GM19023 (cell line): ENCODE data around the gene ARMC2.
"Not testable (repeated sequence)": the region's sequence is repeated elsewhere in the genome, so short reads cannot be mapped to it uniquely, and the experiment has no call there.

Experiments
- ATAC-seq: cut with Tn5 transposase; IDR thresholded peaks from one replicate; pipeline ENCODE4 v1.9.1; 2021; ENCODE audit warnings: mild to moderate bottlenecking, moderate library complexity; ENCODE audit not compliant: unreplicated experiment

Gene ARMC2

GRCh38 chr6:108831104-108831503 lies 17.1 kb upstream of the ARMC2 start:
- no peak for ATAC-seq

- ATAC-seq: no peak
These were observed 15.5 kb upstream of the ARMC2 start for GRCh38 chr6:108832738-108833137.

GRCh38 chr6:108835218-108835850 lies 12.9 kb upstream of the ARMC2 start:
- ATAC-seq: no peak

- ATAC-seq: no peak
These were observed 12.2 kb upstream of the ARMC2 start for GRCh38 chr6:108836061-108836460.

GRCh38 chr6:108837236-108837971 lies 10.8 kb upstream of the ARMC2 start:
- ATAC-seq: no peak

GRCh38 chr6:108838101-108838717 lies 10.0 kb upstream of the ARMC2 start:
- ATAC-seq: no peak

GRCh38 chr6:108839083-108839642 lies 9.1 kb upstream of the ARMC2 start:
- no peak for ATAC-seq

- no peak for ATAC-seq
These were observed 7.3 kb upstream of the ARMC2 start for GRCh38 chr6:108840919-108841318.

- ATAC-seq: no peak
These were observed 6.8 kb upstream of the ARMC2 start for GRCh38 chr6:108841377-108841855.

- ATAC-seq: no peak
These were observed 4.1 kb upstream of the ARMC2 start for GRCh38 chr6:108844135-108844534.

- no peak for ATAC-seq
These were observed 3.1 kb upstream of the ARMC2 start for GRCh38 chr6:108845145-108845544.

- no peak for ATAC-seq
These were observed 2.1 kb upstream of the ARMC2 start for GRCh38 chr6:108846101-108846500.

GRCh38 chr6:108846628-108847027 lies 1.6 kb upstream of the ARMC2 start:
- ATAC-seq: no peak

- ATAC-seq: no peak
These were observed 495 bp upstream of the ARMC2 start for GRCh38 chr6:108847738-108848115.

GRCh38 chr6:108850669-108851465 lies 2.6 kb downstream of the ARMC2 start:
- ATAC-seq: no peak

GRCh38 chr6:108851756-108852155 lies 3.5 kb downstream of the ARMC2 start:
- ATAC-seq: no peak

GRCh38 chr6:108853077-108853476 lies 4.9 kb downstream of the ARMC2 start:
- ATAC-seq: no peak

- ATAC-seq: no peak
These were observed 14.4 kb downstream of the ARMC2 start for GRCh38 chr6:108862479-108863191.

GRCh38 chr6:108865751-108866286 lies 17.6 kb downstream of the ARMC2 start:
- not testable (repeated sequence) for ATAC-seq

GRCh38 chr6:108866798-108867197 lies 18.6 kb downstream of the ARMC2 start:
- ATAC-seq: no peak
